ENCODE results near the gene LACTBL1. TPM values are rescaled to one million over a fixed set of nuclear protein-coding genes. Genes with fewer than 3 reads are reported as not detected.
A peak's percentile ranks its signal among the peaks of the same experiment; 100 is the strongest.

LACTBL1 gene
- total and polyA plus RNA-seq, 2 of the 4 experiments (the other 2 are of a cell fraction): not detected

GRCh38 chr1:23019094-23019862, 46.6 kb upstream of the LACTBL1 start, which contains the start of gene KDM1A:
KDM1A (plus strand) TSS chr1:23019468; CDS start chr1:23019597, 129 bp downstream.
- Histone ChIP-seq H2BK15ac (ENCODE audit: low read depth, low read length) (no peak within 1 kb of the TSS), H3K14ac (replicated peaks; ENCODE audit: low read depth, low read length) (peak within 1 kb of the TSS; percentile 84), H3K79me1 (ENCODE audit: low read depth in 1 of 2, low read length in 2 of 2) (peaks cover 0 to 35% of the 10 kb centered on the region in 2 experiments; a peak in 2 of 4 replicates), H3K9ac (ENCODE audit: low read depth, low read length) (peak within 1 kb of the TSS; percentile 88), H3K9me1 (ENCODE audit: insufficient read depth, low read length) (no peaks in the 10 kb centered on the region), H3K9me3 (ENCODE audit: control insufficient read depth, insufficient read depth, low read length) (no peaks in the 10 kb centered on the region), H3K4me3 (ENCODE audit: insufficient read depth, low read depth, low read length) (peak within 1 kb of the TSS; percentile 59), H3K36me3 (ENCODE audit: control insufficient read depth, insufficient read depth, low read length) (no peaks in the 10 kb centered on the region), H3K4ac (ENCODE audit: low read depth, low read length) (peak within 1 kb of the TSS; percentile 84), H2BK5ac (ENCODE audit: low read depth, low read length, poor library complexity, severe bottlenecking) (peak within 1 kb of the TSS; percentile 82), H3K56ac (ENCODE audit: extremely low read depth, insufficient read depth, low read length) (peak within 1 kb of the TSS; percentile 70; the same call in 1 of the 2 replicates), H3K23ac (ENCODE audit: low read depth, low read length) (peak within 1 kb of the TSS; percentile 95), H3K27ac (ENCODE audit: insufficient read depth, low read length) (peak within 1 kb of the TSS; percentile 67), H4K91ac (ENCODE audit: insufficient read depth, low read depth, low read length) (peak within 1 kb of the TSS; percentile 48; the same call in 1 of the 2 replicates), H4K5ac (ENCODE audit: low read depth, low read length) (peak within 1 kb of the TSS; percentile 87), H3K4me1 (ENCODE audit: control insufficient read depth, insufficient read depth, low read length) (peaks cover 2% of the 10 kb centered on the region; the same call in 1 of the 2 replicates), H4K20me1 (ENCODE audit: insufficient read depth, low read length) (peaks cover 35% of the 10 kb centered on the region), H2BK20ac (ENCODE audit: low read depth, low read length) (no peak within 1 kb of the TSS), H2AK5ac (ENCODE audit: low read depth, low read length) (peak within 1 kb of the TSS; percentile 62), H2AK9ac (replicated peaks; ENCODE audit: low read depth, low read length, poor library complexity) (peak within 1 kb of the TSS; percentile 35), H2BK120ac (ENCODE audit: low read depth, low read length) (peak within 1 kb of the TSS; percentile 36; the same call in 1 of the 2 replicates), H4K8ac (ENCODE audit: low read depth in 2 of 2, low read length in 2 of 2) (peak within 1 kb of the TSS; percentile 89 to 99), H2AFZ (replicated peaks; ENCODE audit: low read length, poor library complexity) (peak within 1 kb of the TSS; percentile 90), H3K4me2 (ENCODE audit: low read depth, low read length) (peak within 1 kb of the TSS; percentile 98), H3K18ac (ENCODE audit: low read depth, low read length) (peak within 1 kb of the TSS; percentile 20), H3K27me3 (ENCODE audit: control insufficient read depth, insufficient read depth, low read length) (no peaks in the 10 kb centered on the region)
- in situ Hi-C loops (cut with MboI; ENCODE audit: low sequenced_read_pairs) (no loop called here), dilution Hi-C loops (cut with HindIII; ENCODE audit: low sequenced_read_pairs, unreplicated experiment) (no loop called here), intact Hi-C loops (cut with micrococcal nuclease) (no loop called here)
- peak; percentile 97 for DNase-seq
- no TSS peak for BruUV-seq (replicated peaks)
- ChIA-PET POLR2A (ENCODE audit: unreplicated experiment) (interaction anchor here (1.0 kb wide), 1 partner anchor 24 kb away, joined by 3 read pairs; no protein-coding TSS in a partner anchor), CTCF (interaction anchor here (0.6 kb wide), 1 partner anchor 467 kb away, joined by 3 read pairs; no protein-coding TSS in a partner anchor)
- TF ChIP-seq RAD21 (IDR thresholded peaks at IDR 0.05; ENCODE audit: low read length): no peak
- TF ChIP-seq MXI1 (IDR thresholded peaks at IDR 0.05; ENCODE audit: borderline replicate concordance, low read depth, low read length): peak; percentile 87; the same call in 1 of the 2 replicates
- 0 out of 2 replicates have a peak, but pooled peaks have one; percentile 16 for TF ChIP-seq SMC3 (IDR thresholded peaks at IDR 0.05; ENCODE audit: low read depth, low read length)
- TF ChIP-seq POLR2A (IDR thresholded peaks at IDR 0.05; ENCODE audit: low read depth, low read length): peak; percentile 74
- TF ChIP-seq MAZ (IDR thresholded peaks at IDR 0.05; ENCODE audit: borderline replicate concordance, low read depth, low read length): peak; percentile 36; the same call in 1 of the 2 replicates
- peak; percentile 58; the same call in 1 of the 2 replicates for TF ChIP-seq BHLHE40 (IDR thresholded peaks at IDR 0.05; ENCODE audit: low read depth, low read length)
- TF ChIP-seq CTCF (conservative IDR thresholded peaks at IDR 0.05; ENCODE audit: low read depth, low read length): peak; percentile 54
- peak; percentile 43 for TF ChIP-seq USF2 (IDR thresholded peaks at IDR 0.05; ENCODE audit: low read depth, low read length)
- no peak for TF ChIP-seq ELK1 (IDR thresholded peaks at IDR 0.05; ENCODE audit: borderline replicate concordance, low read depth, low read length)
- TF ChIP-seq NFE2L2 (IDR thresholded peaks at IDR 0.05; ENCODE audit: low read depth, low read length): no peak
- no peak for TF ChIP-seq RCOR1 (IDR thresholded peaks at IDR 0.05; ENCODE audit: insufficient replicate concordance, low read length)
- ATAC-seq (ENCODE audit: low read depth): peak; percentile 99
- 1% methylated on average over 27 of the region's 85 CpGs; no CpG with 5 or more reads in 1 of the 2 experiments for WGBS, 2 experiments (ENCODE audit: extremely low coverage in 2 of 2, insufficient read length in 1 of 2)
